GM12878 (cell line): Measurements from ENCODE around the gene SLC15A1. TPM values are rescaled to one million over a fixed set of nuclear protein-coding genes. Genes with fewer than 3 reads are reported as not detected.

Source experiments
- ATAC-seq: fragments of 200-7000 bp; cut with Tn5 transposase; 3 replicates; pipeline ENCODE4 v1.9.1; 2020; ENCODE audit warnings: mild to moderate bottlenecking, moderate library complexity
- BruUV-seq: library from RNA; stranded (reverse); fragments of 400-500 nt; replicated peaks from 2 replicates; lab custom pipeline; 2021; lab: Mats Ljungman, UMichigan
- CTCF ChIA-PET: fragments of 300-600 bp; sonication (Branson Sonifier 250); formaldehyde crosslinking; extraction: SDS; loops from one replicate; lab custom pipeline; 2021; ENCODE audit warnings: inconsistent platforms; lab: Yijun Ruan, JAX
- POLR2A ChIA-PET: fragments of 350-600 bp; formaldehyde crosslinking; extraction: SDS; loops from one replicate; lab custom pipeline; 2021; ENCODE audit warnings: inconsistent platforms; lab: Charles Lee
- RAD21 ChIA-PET: fragments of 300-600 bp; sonication (Branson Sonifier 250); formaldehyde crosslinking; loops from one replicate; lab custom pipeline; 2023; ENCODE audit warnings: antibody characterized with exemption; ENCODE audit not compliant: unreplicated experiment; lab: Charles Lee
- SMC1A ChIA-PET: fragments of 300-600 bp; sonication (Branson Sonifier 250); formaldehyde crosslinking; loops from one replicate; lab custom pipeline; 2023; ENCODE audit not compliant: unreplicated experiment, uncharacterized antibody; lab: Charles Lee
- DNase-seq: peaks from one replicate; pipeline ENCODE4 v3.0.0-alpha.2; 2011; ENCODE audit warnings: low read depth, low spot score
- FAIRE-seq: peaks from 3 replicates; lab custom pipeline; 2011; peaks lifted over from hg19 to GRCh38; lab: Jason Lieb, UNC
- H2AFZ ChIP-seq: 2 replicates; pipeline ENCODE4 v1.6.0; 2011; ENCODE audit warnings: low read depth, low read length, control low read depth; ENCODE audit not compliant: control insufficient read depth
- H3K27ac ChIP-seq: 2 replicates; pipeline ENCODE4 v1.5.1; 2011; ENCODE audit warnings: control low read depth; ENCODE audit not compliant: control insufficient read depth, insufficient read depth
- H3K27me3 ChIP-seq, 2 experiments: replicated peaks in 1 of 2; 2 replicates each; pipeline versions ENCODE4 v1.6.0 to v1.6.1; 2011; ENCODE audit warnings: low read length in 1 of 2; ENCODE audit not compliant: control insufficient read depth in 2 of 2, insufficient read depth in 2 of 2
- H3K36me3 ChIP-seq, 2 experiments: 2 replicates each; pipeline ENCODE4 v1.5.1; 2011; ENCODE audit warnings: low read length in 1 of 2; ENCODE audit not compliant: control insufficient read depth in 2 of 2, insufficient read depth in 2 of 2
- H3K4me1 ChIP-seq: 2 replicates; pipeline ENCODE4 v1.6.1; 2011; ENCODE audit warnings: mild to moderate bottlenecking, low read length, moderate library complexity, mixed read lengths; ENCODE audit not compliant: control insufficient read depth, insufficient read depth
- H3K4me2 ChIP-seq: 2 replicates; pipeline ENCODE4 v1.6.0; 2011; ENCODE audit warnings: control low read depth; ENCODE audit not compliant: control insufficient read depth, insufficient read depth
- H3K4me3 ChIP-seq: fragments of 200-600 bp; sonication (generic); 2 replicates; pipeline ENCODE4 v1.5.1; 2016
- H3K79me2 ChIP-seq: 2 replicates; pipeline ENCODE4 v1.6.0; 2011; ENCODE audit warnings: low read length; ENCODE audit not compliant: control insufficient read depth, insufficient read depth
- H3K9ac ChIP-seq: 2 replicates; pipeline ENCODE4 v1.8.0; 2011; ENCODE audit warnings: low read length, control low read depth, mixed read lengths; ENCODE audit not compliant: control insufficient read depth, insufficient read depth
- H3K9me3 ChIP-seq: replicated peaks from 3 replicates; pipeline ENCODE4 v1.5.1; 2011; ENCODE audit warnings: mild to moderate bottlenecking, low read length; ENCODE audit not compliant: control insufficient read depth, insufficient read depth
- H4K20me1 ChIP-seq: 2 replicates; pipeline ENCODE4 v1.6.0; 2011; ENCODE audit not compliant: control insufficient read depth, insufficient read depth
- KDM1A ChIP-seq: fragments of 200-600 bp; sonication (generic); IDR thresholded peaks from 2 replicates; pipeline ENCODE4 v1.6.1; 2016; ENCODE audit warnings: borderline replicate concordance
- MEF2A ChIP-seq: IDR thresholded peaks from 2 replicates; pipeline ENCODE4 v1.6.1; 2011; ENCODE audit warnings: low read depth, mild to moderate bottlenecking, low read length, moderate library complexity; ENCODE audit not compliant: insufficient read depth
- MEF2B ChIP-seq: fragments of 450-650 bp; IDR thresholded peaks from 2 replicates; pipeline ENCODE4 v1.6.1; 2018; ENCODE audit warnings: mild to moderate bottlenecking, moderate library complexity; ENCODE audit not compliant: partially characterized antibody, poor library complexity, severe bottlenecking
- NFXL1 ChIP-seq: fragments of 450-650 bp; IDR thresholded peaks from 2 replicates; pipeline ENCODE4 v1.6.1; 2017; ENCODE audit warnings: antibody characterized with exemption, mild to moderate bottlenecking, borderline replicate concordance
- POU2F2 ChIP-seq: IDR thresholded peaks from 3 replicates; pipeline ENCODE4 v1.6.1; 2011; ENCODE audit warnings: low read depth, mild to moderate bottlenecking, low read length, borderline replicate concordance
- SMC3 ChIP-seq: IDR thresholded peaks from 2 replicates; pipeline ENCODE4 v1.6.1; 2011; ENCODE audit warnings: low read length, improper control_type of control experiment, borderline replicate concordance
- SP1 ChIP-seq: IDR thresholded peaks from one replicate; pipeline ENCODE4 v1.6.1; 2011; ENCODE audit warnings: low read depth, low read length
- ZNF207 ChIP-seq: fragments of 450-650 bp; IDR thresholded peaks from 2 replicates; pipeline ENCODE4 v1.6.1; 2014; ENCODE audit warnings: antibody characterized with exemption, mild to moderate bottlenecking, borderline replicate concordance
- WGBS: methylation state at CpG from one replicate; pipeline ENCODE4 v1.1.6; 2016; ENCODE audit warnings: low lambda C conversion rate; ENCODE audit not compliant: insufficient replicate concordance, insufficient coverage; ENCODE audit errors: missing lambda C conversion rate; 5-methylcytosine and 5-hydroxymethylcytosine counted together
- in situ Hi-C: fragments of 300-500 bp; cut with MboI; formaldehyde crosslinking; loops from 9 replicates; pipeline ENCODE4 v1.14.3; 2018; ENCODE audit warnings: mixed read lengths
- intact Hi-C: fragments of 100-400 bp; cut with micrococcal nuclease; formaldehyde crosslinking; loops from one replicate; pipeline ENCODE4 v1.14.2; 2022; ENCODE audit not compliant: unreplicated experiment
- polyA plus RNA-seq, 11 experiments: library from polyadenylated mRNA; depleted of rRNA in 4 of 11; unstranded in 6 of 11; stranded (reverse) in 5 of 11; fragments of >200 nt; fragmentation: Nextera tagmentation in 4 of 11; fragmentation: Illumina TruSeq in 1 of 11; extraction: Ambion mirVana in 4 of 11; extraction: Trizol in 1 of 11; gene quantifications; 1 replicate in 1 of 11; 2 replicates in 10 of 11; pipeline versions ENCODE4 v1.2.1 to v1.2.3, GENCODE V29; 2011 to 2016; ENCODE audit warnings: inconsistent platforms in 2 of 11, missing spikeins in 2 of 11, low read depth in 1 of 11
- total RNA-seq, 4 experiments: library from RNA; depleted of rRNA in 3 of 4; stranded (reverse); fragments of >200 nt in 3 of 4; fragmentation: Illumina TruSeq in 1 of 4; extraction: Trizol in 1 of 4; gene quantifications; 2 replicates each; pipeline versions ENCODE4 v1.2.1 to v1.2.3, GENCODE V29; 2013 to 2021
- TF ChIP-seq, protein P1 (sequence below): IDR thresholded peaks from 2 replicates; pipeline ENCODE4 v1.6.1; 2011; ENCODE audit warnings: mild to moderate bottlenecking, low read depth, low read length, moderate library complexity; ENCODE audit not compliant: insufficient replicate concordance
- TF ChIP-seq, protein P2 (sequence below): IDR thresholded peaks from 2 replicates; pipeline ENCODE4 v1.6.1; 2012; ENCODE audit warnings: low read depth, low read length, improper control_type of control experiment
- TF ChIP-seq, protein P3 (sequence below): fragments of 450-650 bp; IDR thresholded peaks from 2 replicates; pipeline ENCODE4 v1.6.1; 2016; ENCODE audit warnings: mild to moderate bottlenecking
- TF ChIP-seq, protein P4 (sequence below): IDR thresholded peaks from 2 replicates; pipeline ENCODE4 v1.6.1; 2012; ENCODE audit warnings: low read depth, low read length, improper control_type of control experiment

The SLC15A1 gene
- total and polyA plus RNA-seq, 10 of the 15 experiments (the other 5 are each of a cell fraction or from before 2014, with no cell fraction given): not detected

DNA sequence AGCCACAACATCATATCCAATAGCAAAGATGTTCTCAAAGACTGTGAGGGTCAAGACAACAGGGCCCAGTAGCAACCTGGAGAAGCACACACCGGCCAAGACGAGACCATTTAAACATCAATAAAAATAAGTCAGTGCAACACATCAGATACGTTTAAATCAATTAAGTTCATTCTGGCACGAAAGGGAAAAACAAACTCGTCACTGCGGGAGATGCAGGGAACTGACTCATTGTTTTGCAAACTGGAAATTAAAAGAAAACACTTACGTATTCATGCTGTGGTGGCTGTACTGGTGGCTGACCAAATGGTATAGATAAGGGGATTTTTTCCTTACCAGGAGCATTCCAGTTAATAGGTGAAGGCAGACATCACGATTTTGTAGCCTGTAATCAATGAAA is 26.3 kb upstream of the SLC15A1 start (continued):
- TF ChIP-seq, protein P1, sequence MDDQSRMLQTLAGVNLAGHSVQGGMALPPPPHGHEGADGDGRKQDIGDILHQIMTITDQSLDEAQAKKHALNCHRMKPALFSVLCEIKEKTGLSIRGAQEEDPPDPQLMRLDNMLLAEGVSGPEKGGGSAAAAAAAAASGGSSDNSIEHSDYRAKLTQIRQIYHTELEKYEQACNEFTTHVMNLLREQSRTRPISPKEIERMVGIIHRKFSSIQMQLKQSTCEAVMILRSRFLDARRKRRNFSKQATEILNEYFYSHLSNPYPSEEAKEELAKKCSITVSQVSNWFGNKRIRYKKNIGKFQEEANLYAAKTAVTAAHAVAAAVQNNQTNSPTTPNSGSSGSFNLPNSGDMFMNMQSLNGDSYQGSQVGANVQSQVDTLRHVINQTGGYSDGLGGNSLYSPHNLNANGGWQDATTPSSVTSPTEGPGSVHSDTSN: no peak
- TF ChIP-seq MEF2B (no peak), POU2F2 (no peak)

DNA sequence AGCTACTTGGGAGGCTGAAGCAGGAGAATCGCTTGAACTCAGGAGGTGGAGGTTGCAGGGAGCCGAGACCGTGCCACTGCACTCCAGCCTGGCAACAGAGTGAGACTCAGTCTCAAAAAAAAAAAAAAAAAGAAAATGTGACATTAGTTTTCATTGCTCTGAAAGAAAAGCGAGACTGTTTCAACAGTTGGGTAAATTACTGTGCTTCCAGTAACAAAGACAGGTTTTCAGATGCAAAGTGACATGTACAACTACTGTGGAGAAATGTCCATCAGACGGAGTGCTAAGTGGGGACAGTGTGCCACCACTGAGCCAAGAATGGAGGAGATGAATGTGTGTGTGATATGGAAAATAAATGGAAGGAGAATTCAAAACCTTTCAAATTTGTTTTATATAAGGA is 24.2 kb upstream of the SLC15A1 start:
- no peaks in the 10 kb centered on the region for H3K79me2 ChIP-seq
- ChIA-PET POLR2A (no interaction called here), SMC1A (no interaction called here), CTCF (no interaction called here), RAD21 (no interaction called here)
- TF ChIP-seq, protein P2, sequence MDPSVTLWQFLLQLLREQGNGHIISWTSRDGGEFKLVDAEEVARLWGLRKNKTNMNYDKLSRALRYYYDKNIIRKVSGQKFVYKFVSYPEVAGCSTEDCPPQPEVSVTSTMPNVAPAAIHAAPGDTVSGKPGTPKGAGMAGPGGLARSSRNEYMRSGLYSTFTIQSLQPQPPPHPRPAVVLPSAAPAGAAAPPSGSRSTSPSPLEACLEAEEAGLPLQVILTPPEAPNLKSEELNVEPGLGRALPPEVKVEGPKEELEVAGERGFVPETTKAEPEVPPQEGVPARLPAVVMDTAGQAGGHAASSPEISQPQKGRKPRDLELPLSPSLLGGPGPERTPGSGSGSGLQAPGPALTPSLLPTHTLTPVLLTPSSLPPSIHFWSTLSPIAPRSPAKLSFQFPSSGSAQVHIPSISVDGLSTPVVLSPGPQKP: no peak
- TF ChIP-seq MEF2A: no peak
- TF ChIP-seq SMC3: no peak
- TF ChIP-seq KDM1A: no peak
- TF ChIP-seq SP1: no peak
- TF ChIP-seq ZNF207: no peak
- TF ChIP-seq, protein P3, sequence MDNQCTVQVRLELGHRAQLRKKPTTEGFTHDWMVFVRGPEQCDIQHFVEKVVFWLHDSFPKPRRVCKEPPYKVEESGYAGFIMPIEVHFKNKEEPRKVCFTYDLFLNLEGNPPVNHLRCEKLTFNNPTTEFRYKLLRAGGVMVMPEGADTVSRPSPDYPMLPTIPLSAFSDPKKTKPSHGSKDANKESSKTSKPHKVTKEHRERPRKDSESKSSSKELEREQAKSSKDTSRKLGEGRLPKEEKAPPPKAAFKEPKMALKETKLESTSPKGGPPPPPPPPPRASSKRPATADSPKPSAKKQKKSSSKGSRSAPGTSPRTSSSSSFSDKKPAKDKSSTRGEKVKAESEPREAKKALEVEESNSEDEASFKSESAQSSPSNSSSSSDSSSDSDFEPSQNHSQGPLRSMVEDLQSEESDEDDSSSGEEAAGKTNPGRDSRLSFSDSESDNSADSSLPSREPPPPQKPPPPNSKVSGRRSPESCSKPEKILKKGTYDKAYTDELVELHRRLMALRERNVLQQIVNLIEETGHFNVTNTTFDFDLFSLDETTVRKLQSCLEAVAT: no peak
- TF ChIP-seq, protein P4, sequence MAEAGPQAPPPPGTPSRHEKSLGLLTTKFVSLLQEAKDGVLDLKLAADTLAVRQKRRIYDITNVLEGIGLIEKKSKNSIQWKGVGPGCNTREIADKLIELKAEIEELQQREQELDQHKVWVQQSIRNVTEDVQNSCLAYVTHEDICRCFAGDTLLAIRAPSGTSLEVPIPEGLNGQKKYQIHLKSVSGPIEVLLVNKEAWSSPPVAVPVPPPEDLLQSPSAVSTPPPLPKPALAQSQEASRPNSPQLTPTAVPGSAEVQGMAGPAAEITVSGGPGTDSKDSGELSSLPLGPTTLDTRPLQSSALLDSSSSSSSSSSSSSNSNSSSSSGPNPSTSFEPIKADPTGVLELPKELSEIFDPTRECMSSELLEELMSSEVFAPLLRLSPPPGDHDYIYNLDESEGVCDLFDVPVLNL: no peak
- no peak for TF ChIP-seq NFXL1
- H3K27ac ChIP-seq: no peak overlapping the region
- BruUV-seq: no TSS peak
- no peak overlapping the region for H3K9ac ChIP-seq
- intact Hi-C loops: no loop called here
- H3K4me3 ChIP-seq: no peak overlapping the region
- in situ Hi-C loops: no loop called here
- WGBS: 6% methylated on average over 5 of the region's 5 CpGs
- H4K20me1 ChIP-seq: no peaks in the 10 kb centered on the region
- H3K27me3 ChIP-seq: no peaks in the 10 kb centered on the region
- no peak for FAIRE-seq
- no peaks in the 10 kb centered on the region for H3K9me3 ChIP-seq
- no peak for DNase-seq
- H2AFZ ChIP-seq: no peak overlapping the region
- H3K36me3 ChIP-seq: no peaks in the 10 kb centered on the region
- no peak overlapping the region for H3K4me2 ChIP-seq
- no peaks in the 10 kb centered on the region for H3K4me1 ChIP-seq
- no peak for ATAC-seq
